PC-3 (cell line): ENCODE results near the gene R3HCC1L. TPM values are rescaled to one million over a fixed set of nuclear protein-coding genes. Genes with fewer than 3 reads are reported as not detected.

Experiments used
- ATAC-seq: fragments of 200-7000 bp; cut with Tn5 transposase; 2 replicates; pipeline ENCODE4 v1.9.1; 2020; ENCODE audit warnings: mild to moderate bottlenecking, moderate library complexity
- Bru-seq: library from RNA; stranded (reverse); fragments of 400-500 nt; gene quantifications from one replicate; lab custom pipeline; 2021; lab: Mats Ljungman, UMichigan
- BruChase-seq, 2 experiments: library from RNA; stranded (reverse); fragments of 400-500 nt; gene quantifications; one replicate each; lab custom pipeline; 2021; lab: Mats Ljungman, UMichigan
- BruUV-seq: library from RNA; stranded (reverse); fragments of 400-500 nt; replicated peaks from 2 replicates; lab custom pipeline; 2021; lab: Mats Ljungman, UMichigan
- CTCF ChIA-PET: fragments of 300-600 bp; sonication (Branson Sonifier 250); formaldehyde crosslinking; loops from one replicate; lab custom pipeline; 2022; ENCODE audit warnings: antibody characterized with exemption; lab: Charles Lee
- POLR2A ChIA-PET: fragments of 300-600 bp; sonication (Branson Sonifier 250); formaldehyde crosslinking; loops from one replicate; lab custom pipeline; 2022; ENCODE audit warnings: antibody characterized with exemption; ENCODE audit not compliant: unreplicated experiment; lab: Charles Lee
- DNase-seq: peaks from one replicate; pipeline ENCODE4 v3.0.0-alpha.2; 2015
- H2AFZ ChIP-seq: fragments of 300-600 bp; sonication (generic); 2 replicates; pipeline ENCODE4 v1.6.0; 2016; ENCODE audit warnings: antibody characterized with exemption, low read length
- H3F3A ChIP-seq: fragments of 300-600 bp; sonication (generic); one replicate; pipeline ENCODE4 v1.6.0; 2017; ENCODE audit warnings: antibody characterized with exemption, low read length, control low read depth, mild to moderate bottlenecking; ENCODE audit not compliant: unreplicated experiment
- H3K27ac ChIP-seq: fragments of 300-600 bp; sonication (generic); 2 replicates; pipeline ENCODE4 v1.5.1; 2016; ENCODE audit warnings: mild to moderate bottlenecking, low read length
- H3K27me3 ChIP-seq: fragments of 300-600 bp; sonication (generic); 2 replicates; pipeline ENCODE4 v1.6.1; 2016; ENCODE audit warnings: low read length, mixed read lengths
- H3K36me3 ChIP-seq: fragments of 300-600 bp; sonication (generic); 2 replicates; pipeline ENCODE4 v1.6.1; 2016; ENCODE audit warnings: low read depth, mixed run types, low read length, mixed read lengths
- H3K4me1 ChIP-seq: fragments of 300-600 bp; sonication (generic); 2 replicates; pipeline ENCODE4 v1.5.1; 2016; ENCODE audit warnings: low read length; ENCODE audit not compliant: insufficient read depth
- H3K4me2 ChIP-seq: fragments of 300-600 bp; sonication (generic); 2 replicates; pipeline ENCODE4 v1.6.0; 2016; ENCODE audit warnings: low read length
- H3K4me3 ChIP-seq: fragments of 300-600 bp; sonication (generic); 2 replicates; pipeline ENCODE4 v1.5.1; 2016; ENCODE audit warnings: mild to moderate bottlenecking, low read length, mixed read lengths
- H3K79me2 ChIP-seq: fragments of 300-600 bp; sonication (generic); 2 replicates; pipeline ENCODE4 v1.6.1; 2017; ENCODE audit warnings: low read length, mixed read lengths
- H3K9ac ChIP-seq: fragments of 300-600 bp; sonication (generic); 2 replicates; pipeline ENCODE4 v1.6.0; 2016; ENCODE audit warnings: mild to moderate bottlenecking, low read length
- H3K9me2 ChIP-seq: fragments of 300-600 bp; sonication (generic); replicated peaks from 2 replicates; pipeline ENCODE4 v1.6.1; 2016; ENCODE audit warnings: mixed run types, low read length, mixed read lengths
- H3K9me3 ChIP-seq: fragments of 300-600 bp; sonication (generic); 2 replicates; pipeline ENCODE4 v1.6.1; 2016; ENCODE audit warnings: low read length, mixed read lengths
- H4K20me1 ChIP-seq: fragments of 300-600 bp; sonication (generic); 2 replicates; pipeline ENCODE4 v1.6.1; 2016; ENCODE audit warnings: low read length, mixed read lengths
- CTCF ChIP-seq: fragments of 300-600 bp; sonication (generic); conservative IDR thresholded peaks from 2 replicates; pipeline ENCODE4 v1.5.1; 2017; ENCODE audit warnings: antibody characterized with exemption, low read depth, mild to moderate bottlenecking, low read length
- EZH2 ChIP-seq: fragments of 300-600 bp; sonication (generic); IDR thresholded peaks from one replicate; pipeline ENCODE4 v1.6.1; 2017; ENCODE audit warnings: antibody characterized with exemption, mild to moderate bottlenecking, low read length; ENCODE audit not compliant: unreplicated experiment
- EZH2phosphoT487 ChIP-seq: fragments of 300-600 bp; sonication (generic); IDR thresholded peaks from 2 replicates; pipeline ENCODE4 v1.6.1; 2018; ENCODE audit warnings: mild to moderate bottlenecking, antibody characterized with exemption, low read length, borderline replicate concordance
- intact Hi-C: fragments of 100-400 bp; cut with micrococcal nuclease; formaldehyde crosslinking; loops from 2 replicates; pipeline ENCODE4 v1.9.0; 2023
- long read RNA-seq: library from polyadenylated mRNA; unstranded; transcript quantifications from one replicate; pipeline ENCODE4 v2.0.0, GENCODE V29; 2021; ENCODE audit not compliant: unreplicated experiment
- total RNA-seq: library from RNA; depleted of rRNA; stranded (reverse); fragments of >200 nt; gene quantifications from 2 replicates; pipeline ENCODE4 v1.2.3, GENCODE V29; 2014; rRNA removed

The R3HCC1L gene
- total RNA-seq (11.7 and 15.3 TPM in 2 replicates), Bru-seq, nascent RNA (percentile 76 among the genes with signal in this experiment), BruChase-seq, experiment 1, labeled RNA remaining after a 6-hour chase (percentile 59 among the genes with signal in this experiment), BruChase-seq, experiment 2, labeled RNA remaining after a 2-hour chase (percentile 70 among the genes with signal in this experiment)
- long read RNA-seq, partial matches to known transcripts = 5 of 21 reads
- long read RNA-seq, other reads (novel, unspliced or antisense) = 12 of 21 reads

- H3K9ac ChIP-seq = peak within 1 kb of the TSS; percentile 97
- no TSS peak for BruUV-seq
- ATAC-seq (peak; percentile 97), DNase-seq (peak; percentile 86)
- POLR2A ChIA-PET = interaction anchor here (0.5 to 0.7 kb wide), 3 partner anchors 137 to 1671 kb away, joined by 3 read pairs; no protein-coding TSS in a partner anchor
- H3K27ac ChIP-seq = peak within 1 kb of the TSS; percentile 60
- H3K4me2 ChIP-seq = peak within 1 kb of the TSS; percentile 86
- intact Hi-C loops = no loop called here
- peak within 1 kb of the TSS; percentile 95 for H3K4me3 ChIP-seq
- peaks cover 51% of the 10 kb centered on the region for H3K79me2 ChIP-seq
- no peaks in the 10 kb centered on the region for H3K27me3 ChIP-seq
- H3K4me1 ChIP-seq = peaks cover 6% of the 10 kb centered on the region; the same call in 1 of the 2 replicates
- H3K9me2 ChIP-seq = no peaks in the 10 kb centered on the region
- no peaks in the 10 kb centered on the region for H3F3A ChIP-seq
- no peaks in the 10 kb centered on the region for H3K9me3 ChIP-seq
- no peaks in the 10 kb centered on the region for H4K20me1 ChIP-seq
- no peaks in the 10 kb centered on the region for H3K36me3 ChIP-seq
- TF ChIP-seq CTCF = no peak
- TF ChIP-seq EZH2 = no peak
- no peak for TF ChIP-seq EZH2phosphoT487
- CTCF ChIA-PET = interaction anchor here (0.5 to 0.6 kb wide), 2 partner anchors 220 to 308 kb away, joined by 3 read pairs; no protein-coding TSS in a partner anchor
- H2AFZ ChIP-seq = peak within 1 kb of the TSS; percentile 92
Measured at GRCh38 chr10:98134431-98135221, at the start of gene R3HCC1L. R3HCC1L (plus strand) TSS chr10:98134657; CDS start chr10:98208115, 73,458 bp downstream.

- TF ChIP-seq EZH2phosphoT487 (no peak), EZH2 (no peak), CTCF (no peak)
- POLR2A ChIA-PET = no interaction called here
- CTCF ChIA-PET = no interaction called here
Measured at GRCh38 chr10:98085238-98085637, 49.2 kb upstream of the R3HCC1L start.

More at GRCh38 chr10:98085238-98085637, 49.2 kb upstream of the R3HCC1L start:
- intact Hi-C loops = no loop called here
- Histone ChIP-seq H4K20me1 (no peaks in the 10 kb centered on the region), H3F3A (no peaks in the 10 kb centered on the region), H3K27ac (no peak overlapping the region), H3K9me2 (no peaks in the 10 kb centered on the region), H3K4me3 (no peak overlapping the region), H3K9me3 (no peaks in the 10 kb centered on the region), H3K4me2 (no peak overlapping the region), H3K27me3 (peaks cover 5% of the 10 kb centered on the region; the same call in 1 of the 2 replicates), H3K4me1 (no peaks in the 10 kb centered on the region), H3K79me2 (no peaks in the 10 kb centered on the region), H2AFZ (no peak overlapping the region), H3K36me3 (no peaks in the 10 kb centered on the region), H3K9ac (no peak overlapping the region)
- ATAC-seq (no peak), DNase-seq (no peak)
- BruUV-seq = no TSS peak
